ENCODE measurements around the gene NUDT16L1.

Gene NUDT16L1

GRCh38 chr16:4675864-4676786 lies 17.2 kb upstream of the NUDT16L1 start:
- no peak for TF ChIP-seq GATA3 (IDR thresholded peaks at IDR 0.05; ENCODE audit: low read depth, low read length)
- no peak for TF ChIP-seq GATA2 (IDR thresholded peaks at IDR 0.05; ENCODE audit: low read depth, low read length)

DNA sequence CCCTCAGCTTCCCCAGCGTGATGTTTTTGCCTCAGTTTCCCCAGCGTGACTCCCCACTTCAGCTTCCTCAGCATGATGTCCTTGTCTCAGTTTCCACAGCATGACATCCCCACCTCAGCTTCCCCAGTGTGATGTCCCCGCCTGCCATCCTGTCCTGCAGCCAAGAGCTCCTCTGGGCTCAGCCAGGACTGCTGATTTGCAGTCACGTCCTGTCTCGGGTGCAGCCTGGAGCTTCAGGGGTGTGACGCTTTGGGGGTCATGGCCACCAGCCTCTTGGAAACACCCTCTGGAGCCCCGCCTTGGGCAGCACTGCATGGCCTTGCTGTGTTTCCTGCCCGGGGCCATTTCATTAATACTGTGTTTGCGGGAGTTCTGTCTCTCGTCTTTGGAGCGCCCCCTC lies 16.5 kb upstream of the NUDT16L1 start:
- TF ChIP-seq GATA3 (IDR thresholded peaks at IDR 0.05; ENCODE audit: low read depth, low read length) (no peak), GATA2 (IDR thresholded peaks at IDR 0.05; ENCODE audit: low read depth, low read length) (no peak)

GRCh38 chr16:4677390-4677789 lies 16.0 kb upstream of the NUDT16L1 start:
- TF ChIP-seq GATA2 (IDR thresholded peaks at IDR 0.05; ENCODE audit: low read depth, low read length) (no peak), GATA3 (IDR thresholded peaks at IDR 0.05; ENCODE audit: low read depth, low read length) (no peak)

GRCh38 chr16:4677994-4678393 lies 15.4 kb upstream of the NUDT16L1 start:
- TF ChIP-seq GATA2 (IDR thresholded peaks at IDR 0.05; ENCODE audit: low read depth, low read length) (no peak), GATA3 (IDR thresholded peaks at IDR 0.05; ENCODE audit: low read depth, low read length) (no peak)

GRCh38 chr16:4678596-4678995 lies 14.8 kb upstream of the NUDT16L1 start:
- no peak for TF ChIP-seq GATA2 (IDR thresholded peaks at IDR 0.05; ENCODE audit: low read depth, low read length)
- no peak for TF ChIP-seq GATA3 (IDR thresholded peaks at IDR 0.05; ENCODE audit: low read depth, low read length)

GRCh38 chr16:4679156-4679849 lies 14.1 kb upstream of the NUDT16L1 start:
- TF ChIP-seq GATA3 (IDR thresholded peaks at IDR 0.05; ENCODE audit: low read depth, low read length), result no peak

GRCh38 chr16:4679850-4680636 lies 13.3 kb upstream of the NUDT16L1 start:
- no peak for TF ChIP-seq GATA3 (IDR thresholded peaks at IDR 0.05; ENCODE audit: low read depth, low read length)
- no peak for TF ChIP-seq GATA2 (IDR thresholded peaks at IDR 0.05; ENCODE audit: low read depth, low read length)

DNA sequence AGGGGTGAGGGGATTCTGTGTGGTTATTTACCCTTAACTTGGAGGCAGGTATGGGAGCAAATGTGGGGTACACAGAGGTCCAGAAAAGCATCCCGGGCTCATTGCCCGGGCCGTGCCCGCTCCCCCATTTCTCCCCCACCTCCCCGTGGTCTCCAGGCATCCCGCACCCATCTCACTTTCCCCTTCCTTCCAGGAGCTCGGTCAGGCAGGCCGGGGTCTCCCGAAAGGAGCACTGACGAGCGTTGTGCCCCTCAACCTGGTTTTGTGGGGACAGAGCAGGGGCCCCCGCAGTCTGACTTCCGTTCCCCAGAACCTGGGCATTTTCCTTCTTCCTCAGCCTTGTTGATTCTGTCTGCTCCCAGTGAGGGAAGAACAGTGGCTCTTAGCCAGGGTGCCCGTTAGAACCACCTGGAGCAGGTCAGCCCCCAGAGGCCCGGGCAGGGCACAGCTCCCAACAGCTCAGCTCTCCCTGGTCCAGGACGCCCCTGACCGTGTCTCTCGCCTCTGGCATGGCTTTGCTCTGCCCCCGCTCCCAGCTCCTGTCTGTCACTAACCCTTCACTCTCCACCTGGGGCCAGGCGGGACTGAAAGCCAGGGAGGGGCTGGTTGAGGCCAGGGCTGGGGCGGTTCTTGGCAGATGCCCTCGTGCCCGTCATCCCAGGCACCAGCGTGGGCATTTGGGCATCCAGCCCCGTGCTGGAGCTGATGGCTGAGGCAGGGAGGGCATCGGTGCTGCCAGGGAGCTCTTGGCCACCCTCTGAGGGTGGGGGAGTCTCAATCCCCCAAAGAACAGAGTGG lies 12.5 kb upstream of the NUDT16L1 start:
- no peak for TF ChIP-seq GATA3 (IDR thresholded peaks at IDR 0.05; ENCODE audit: low read depth, low read length)
- no peak for TF ChIP-seq GATA2 (IDR thresholded peaks at IDR 0.05; ENCODE audit: low read depth, low read length)

DNA sequence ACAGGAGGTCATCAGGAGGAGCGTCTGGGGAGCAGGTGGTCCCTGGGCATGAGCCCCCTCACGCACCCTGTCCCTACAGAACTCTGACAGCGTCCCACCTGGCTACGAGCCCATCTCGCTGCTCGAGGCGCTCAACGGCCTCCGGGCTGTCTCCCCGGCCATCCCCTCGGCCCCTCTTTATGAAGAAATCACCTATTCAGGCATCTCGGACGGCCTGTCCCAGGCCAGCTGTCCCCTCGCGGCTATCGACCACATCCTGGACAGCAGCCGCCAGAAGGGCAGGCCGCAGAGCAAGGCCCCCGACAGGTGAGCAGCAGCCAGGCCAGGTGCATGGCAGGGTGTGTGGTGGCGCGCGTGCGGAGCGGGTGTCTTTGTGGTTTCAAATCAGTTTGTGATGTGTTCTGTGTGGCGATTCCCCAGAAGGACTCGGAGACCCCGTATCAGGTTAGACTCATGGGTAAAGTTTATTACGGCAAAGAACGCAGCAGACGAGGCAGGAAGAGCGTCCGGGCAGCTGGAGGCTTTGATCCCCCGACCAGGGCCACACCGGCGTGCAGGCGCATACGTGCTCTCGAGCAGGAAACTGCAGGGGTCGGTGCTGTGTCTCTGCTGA lies 11.8 kb upstream of the NUDT16L1 start:
- TF ChIP-seq GATA3 (IDR thresholded peaks at IDR 0.05; ENCODE audit: low read depth, low read length), result no peak
- TF ChIP-seq GATA2 (IDR thresholded peaks at IDR 0.05; ENCODE audit: low read depth, low read length), result no peak

GRCh38 chr16:4682084-4682591 lies 11.2 kb upstream of the NUDT16L1 start:
- TF ChIP-seq GATA3 (IDR thresholded peaks at IDR 0.05; ENCODE audit: low read depth, low read length) (no peak), GATA2 (IDR thresholded peaks at IDR 0.05; ENCODE audit: low read depth, low read length) (no peak)

DNA sequence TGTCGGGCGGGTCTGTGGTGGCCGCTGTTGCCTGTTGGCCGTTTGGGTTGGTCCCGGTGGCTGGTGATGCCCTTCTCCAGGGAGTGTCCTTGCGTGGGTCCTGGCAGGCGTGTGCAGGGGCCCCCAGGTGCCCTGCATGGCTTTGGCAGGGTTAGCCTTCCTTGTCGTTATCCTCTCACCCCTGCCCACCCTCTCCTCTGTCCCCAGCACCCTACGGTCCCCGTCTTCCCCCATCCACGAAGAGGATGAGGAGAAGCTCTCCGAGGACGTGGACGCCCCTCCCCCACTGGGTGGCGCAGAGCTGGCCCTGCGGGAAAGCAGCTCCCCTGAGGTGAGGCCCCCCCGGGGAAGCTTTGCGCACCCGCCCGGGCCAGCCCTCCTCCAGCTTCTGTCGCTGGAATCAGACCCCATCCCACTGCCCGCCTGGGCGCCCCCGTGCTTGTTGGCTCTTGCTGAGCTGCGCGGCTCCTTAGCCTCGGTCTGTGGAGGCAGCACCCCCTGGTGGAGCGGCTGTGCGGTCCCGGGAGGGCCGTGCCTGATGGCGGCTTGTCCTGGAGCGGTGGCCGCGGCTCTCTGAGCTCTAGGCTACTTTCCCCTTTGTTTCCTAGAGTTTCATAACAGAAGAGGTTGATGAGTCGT lies 10.6 kb upstream of the NUDT16L1 start:
- TF ChIP-seq GATA2 (IDR thresholded peaks at IDR 0.05; ENCODE audit: low read depth, low read length), result no peak
- TF ChIP-seq GATA3 (IDR thresholded peaks at IDR 0.05; ENCODE audit: low read depth, low read length), result no peak

DNA sequence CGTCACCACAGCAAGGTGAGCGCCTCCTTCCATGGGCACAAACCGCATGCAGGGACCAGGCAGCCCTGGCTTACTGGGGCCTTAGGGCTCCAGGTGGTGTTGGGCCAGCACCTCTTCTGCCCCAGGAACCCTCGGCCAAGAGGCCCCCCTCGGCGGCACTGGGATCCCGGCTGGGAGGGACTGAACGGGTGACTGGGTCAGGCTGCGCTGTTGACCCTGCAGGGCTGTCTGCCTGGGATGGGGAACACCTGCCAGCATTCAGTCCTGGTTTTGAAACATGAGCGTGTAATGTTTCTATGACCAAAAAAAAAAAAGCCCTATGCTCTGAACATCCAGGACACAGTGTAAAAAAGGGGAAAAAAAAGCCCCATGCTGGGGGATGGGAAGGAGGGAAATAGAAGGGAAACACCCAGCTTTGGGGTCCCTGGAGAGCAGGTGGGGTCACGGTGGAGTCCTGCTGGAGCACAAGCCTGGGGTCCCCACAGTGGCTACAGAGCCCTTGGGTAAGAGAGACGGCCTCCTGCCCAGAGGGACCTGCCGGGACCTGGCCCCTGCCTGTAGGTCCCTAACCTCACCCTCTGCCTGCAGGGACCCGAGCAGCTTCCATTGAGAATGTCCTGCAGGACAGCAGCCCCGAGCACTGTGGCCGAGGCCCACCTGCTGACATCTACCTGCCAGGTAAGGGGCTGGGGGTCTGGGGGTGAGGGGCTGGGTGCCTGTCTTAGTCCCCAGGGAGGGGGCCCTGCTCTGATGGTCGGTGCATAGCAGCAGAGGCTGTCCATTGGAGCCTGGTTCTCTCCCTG lies 9.9 kb upstream of the NUDT16L1 start:
- TF ChIP-seq GATA2 (IDR thresholded peaks at IDR 0.05; ENCODE audit: low read depth, low read length), result no peak
- no peak for TF ChIP-seq GATA3 (IDR thresholded peaks at IDR 0.05; ENCODE audit: low read depth, low read length)
